Astrocyte of the cerebellum (primary cell): ENCODE data around the gene TMEM132D.

ENCODE experiments used
- DNase-seq: peaks from one replicate; pipeline ENCODE4 v3.0.0-alpha.2; 2011; ENCODE audit warnings: low read depth
- H3K4me3 ChIP-seq: 2 replicates; pipeline ENCODE4 v1.5.1; 2011; ENCODE audit warnings: mild to moderate bottlenecking, low read depth, low read length, moderate library complexity
- in situ Hi-C: cut with HindIII; loops from 2 replicates; pipeline ENCODE4 v1.10.0; 2017; ENCODE audit warnings: low sequenced_read_pairs
- TF ChIP-seq, protein P1 (sequence below): IDR thresholded peaks from 2 replicates; pipeline ENCODE4 v1.5.1; 2012; ENCODE audit warnings: low read length, low read depth, moderate library complexity, mild to moderate bottlenecking; ENCODE audit errors: missing control alignments

Gene TMEM132D

DNA sequence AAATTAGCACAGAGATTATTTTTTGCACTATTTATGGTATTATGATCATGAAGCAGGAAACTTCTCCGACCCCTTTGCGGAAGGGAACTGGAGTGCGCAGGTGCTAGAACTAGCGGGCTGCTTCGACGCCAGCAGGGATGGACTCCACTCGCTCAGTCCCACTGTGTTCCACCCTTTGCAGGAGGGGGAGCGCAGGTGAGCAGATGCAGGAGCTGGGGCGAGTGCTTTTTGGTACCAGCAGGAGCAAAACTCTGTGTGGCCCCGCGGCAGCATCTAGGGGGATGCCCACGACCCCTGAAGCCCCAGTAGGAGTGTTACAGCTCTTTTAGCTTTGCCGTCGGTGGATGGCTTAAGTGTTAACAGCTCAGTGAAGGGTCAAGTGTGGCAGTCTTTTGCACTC, 113.9 kb downstream of the TMEM132D start:
- DNase-seq: no peak
- TF ChIP-seq, protein P1, sequence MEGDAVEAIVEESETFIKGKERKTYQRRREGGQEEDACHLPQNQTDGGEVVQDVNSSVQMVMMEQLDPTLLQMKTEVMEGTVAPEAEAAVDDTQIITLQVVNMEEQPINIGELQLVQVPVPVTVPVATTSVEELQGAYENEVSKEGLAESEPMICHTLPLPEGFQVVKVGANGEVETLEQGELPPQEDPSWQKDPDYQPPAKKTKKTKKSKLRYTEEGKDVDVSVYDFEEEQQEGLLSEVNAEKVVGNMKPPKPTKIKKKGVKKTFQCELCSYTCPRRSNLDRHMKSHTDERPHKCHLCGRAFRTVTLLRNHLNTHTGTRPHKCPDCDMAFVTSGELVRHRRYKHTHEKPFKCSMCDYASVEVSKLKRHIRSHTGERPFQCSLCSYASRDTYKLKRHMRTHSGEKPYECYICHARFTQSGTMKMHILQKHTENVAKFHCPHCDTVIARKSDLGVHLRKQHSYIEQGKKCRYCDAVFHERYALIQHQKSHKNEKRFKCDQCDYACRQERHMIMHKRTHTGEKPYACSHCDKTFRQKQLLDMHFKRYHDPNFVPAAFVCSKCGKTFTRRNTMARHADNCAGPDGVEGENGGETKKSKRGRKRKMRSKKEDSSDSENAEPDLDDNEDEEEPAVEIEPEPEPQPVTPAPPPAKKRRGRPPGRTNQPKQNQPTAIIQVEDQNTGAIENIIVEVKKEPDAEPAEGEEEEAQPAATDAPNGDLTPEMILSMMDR: no peak
- H3K4me3 ChIP-seq: no peak overlapping the region
- in situ Hi-C loops: loop anchor here (5.0 kb wide), 1 partner anchor 87 kb away; no protein-coding TSS in a partner anchor

DNA sequence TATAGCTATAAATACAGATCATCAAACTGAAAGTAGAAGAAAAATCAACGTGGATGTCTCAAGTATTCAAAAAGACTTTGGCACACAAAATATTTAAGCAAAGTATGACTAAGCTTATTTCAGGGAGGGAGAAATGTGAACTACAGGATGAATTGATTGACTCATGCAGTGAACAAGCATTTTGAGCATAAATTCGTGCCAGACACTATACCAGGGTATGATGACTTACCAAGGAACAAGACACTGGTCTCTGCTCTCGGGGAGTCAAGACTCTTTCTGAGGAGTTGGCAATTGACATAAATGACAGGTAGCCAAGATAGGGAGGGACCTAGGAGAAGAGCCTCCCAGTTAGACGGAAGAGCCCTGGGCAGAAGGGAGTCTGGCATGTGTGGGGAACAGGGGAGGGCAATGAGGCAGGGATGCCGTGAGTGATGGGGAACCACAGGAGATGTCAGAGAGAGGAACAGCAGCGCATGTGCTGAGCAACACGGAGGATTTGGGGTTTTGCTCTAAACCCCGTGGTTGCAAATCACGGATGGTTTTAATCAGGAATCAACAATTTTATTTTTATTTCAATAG, 115.2 kb downstream of the TMEM132D start:
- peak; percentile 23 for DNase-seq
- no peak overlapping the region for H3K4me3 ChIP-seq
- in situ Hi-C loops: loop anchor here (5.0 kb wide), 1 partner anchor 89 kb away; no protein-coding TSS in a partner anchor

DNA sequence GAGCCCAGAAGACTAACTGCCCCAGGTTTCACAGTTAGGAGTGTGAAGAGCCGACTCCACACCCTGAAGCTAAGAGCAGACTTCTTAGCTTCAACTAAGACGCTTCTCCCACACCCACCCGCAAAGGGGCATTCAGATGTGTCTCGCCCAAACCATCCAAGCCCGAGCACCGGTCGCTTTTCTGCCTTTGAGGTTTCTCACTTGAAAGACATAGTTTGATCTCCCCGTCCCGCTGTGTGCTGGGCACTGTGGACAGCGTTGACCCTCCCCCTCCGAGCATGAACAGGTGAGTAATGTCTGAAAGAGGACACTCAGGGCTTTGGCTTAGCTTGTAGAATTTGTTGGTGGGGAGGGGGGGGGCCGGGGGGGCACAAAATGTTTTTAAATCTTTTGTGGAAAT, 123.8 kb downstream of the TMEM132D start:
- TF ChIP-seq, protein P1: no peak
- H3K4me3 ChIP-seq: no peak overlapping the region
- no peak for DNase-seq
- in situ Hi-C loops: loop anchor here (10.0 kb wide), 1 partner anchor 55 kb away; no protein-coding TSS in a partner anchor

More for the DNA sequence above, 115.2 kb downstream of the TMEM132D start:
- TF ChIP-seq, protein P1: no peak

DNA sequence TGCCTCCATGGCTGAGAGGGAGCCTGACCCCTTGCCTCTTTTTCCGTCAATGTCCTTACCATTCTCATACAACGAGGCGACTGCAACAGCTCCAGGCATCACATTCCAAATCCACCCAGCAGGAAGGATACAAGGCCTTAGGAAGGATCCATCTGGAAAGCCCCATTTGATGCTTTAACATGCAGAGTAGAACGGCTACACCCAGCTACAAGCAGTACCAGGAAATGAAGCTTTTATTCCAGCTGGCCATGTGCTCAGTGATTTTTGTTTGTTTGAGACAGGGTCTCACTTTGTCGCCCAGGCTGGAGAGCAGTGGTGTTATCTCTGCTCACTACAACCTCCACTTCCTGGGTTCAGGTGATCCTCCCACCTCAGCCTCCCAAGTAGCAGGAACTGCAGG, 124.8 kb downstream of the TMEM132D start:
- no peak overlapping the region for H3K4me3 ChIP-seq
- in situ Hi-C loops: loop anchor here (10.0 kb wide), 1 partner anchor 56 kb away; no protein-coding TSS in a partner anchor
- TF ChIP-seq, protein P1: no peak
- no peak for DNase-seq

DNA sequence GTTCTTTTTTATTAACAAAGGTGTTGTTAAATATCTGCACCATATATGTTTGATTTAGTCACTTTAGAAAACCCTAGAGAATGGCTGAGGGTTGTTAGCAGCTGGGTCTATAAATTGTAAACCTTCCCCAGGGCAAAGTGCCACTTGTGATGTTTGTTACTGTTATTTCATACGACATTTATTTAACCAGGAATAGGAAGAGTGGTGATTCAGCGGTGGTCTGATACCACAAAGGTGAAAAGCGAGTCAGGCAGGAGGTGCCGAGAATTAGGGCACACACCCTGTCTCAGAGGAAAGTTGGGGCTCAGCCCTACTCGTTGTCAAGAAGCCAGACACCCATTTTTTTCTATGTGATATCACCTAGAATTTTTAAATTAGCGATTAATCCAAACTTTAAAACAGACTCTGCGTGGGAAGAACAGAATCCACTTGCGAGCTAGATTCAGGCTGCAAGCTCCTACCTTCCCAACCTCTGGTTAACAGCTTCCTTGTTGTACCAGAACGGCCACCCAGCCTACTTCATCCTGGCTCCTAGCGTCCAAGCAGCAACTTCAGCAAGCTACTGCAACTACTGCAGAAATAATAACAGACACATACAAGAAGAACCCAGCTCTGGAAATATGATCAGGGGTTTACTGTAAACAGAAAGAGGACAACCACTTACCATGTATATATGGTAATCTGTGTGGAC, 126.7 kb downstream of the TMEM132D start:
- H3K4me3 ChIP-seq: no peak overlapping the region
- TF ChIP-seq, protein P1: no peak
- no peak for DNase-seq
- in situ Hi-C loops: loop anchor here (10.0 kb wide), 1 partner anchor 58 kb away; no protein-coding TSS in a partner anchor

DNA sequence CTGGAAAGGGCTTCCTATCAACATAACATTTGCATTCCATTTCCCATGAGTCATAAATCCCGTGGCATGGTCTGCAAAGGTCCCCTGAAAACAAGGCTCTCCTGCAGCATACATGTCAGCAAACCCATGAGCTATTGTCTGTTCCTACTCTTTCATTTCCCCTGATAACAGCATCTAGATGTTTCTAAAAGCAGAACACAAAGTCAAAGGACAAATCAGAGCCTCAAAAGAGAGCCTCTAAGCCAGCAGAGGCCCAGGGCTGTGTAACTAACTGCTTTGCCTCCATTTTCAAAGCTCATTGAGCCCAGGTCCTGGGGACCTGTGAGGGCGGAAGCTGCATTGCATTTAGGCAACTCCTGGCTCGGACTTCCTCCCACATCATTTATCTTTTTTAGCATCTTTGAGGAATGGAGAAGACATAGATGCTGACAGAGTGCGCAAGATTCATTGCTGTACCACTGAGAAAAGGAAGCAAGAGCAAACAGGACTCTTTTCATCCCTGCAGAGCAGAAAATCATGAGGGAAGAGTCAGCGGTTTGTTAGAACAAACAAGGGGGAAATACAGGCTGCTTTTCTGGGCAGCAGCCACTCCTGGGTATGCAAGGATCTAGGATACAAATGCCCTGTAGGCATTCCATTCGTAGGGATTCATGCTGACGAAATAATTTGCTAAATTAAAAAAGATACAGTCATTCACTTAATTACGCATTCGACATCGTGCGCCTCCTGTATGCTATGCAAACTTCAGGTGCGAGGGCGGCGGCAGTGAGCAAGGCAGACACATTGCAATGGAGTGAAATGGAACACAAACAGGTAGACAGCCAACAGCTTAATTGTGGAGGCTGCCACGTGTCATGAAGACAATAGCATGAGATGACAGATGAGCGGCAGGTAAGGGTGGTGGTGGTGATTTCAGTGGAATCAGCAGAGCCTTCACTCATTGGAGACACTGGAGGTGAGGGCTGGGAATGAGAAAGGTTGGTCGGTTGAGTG, 131.0 kb downstream of the TMEM132D start:
- in situ Hi-C loops: loop anchor here (10.0 kb wide), 1 partner anchor 62 kb away; no protein-coding TSS in a partner anchor
- DNase-seq: peak; percentile 79
- TF ChIP-seq, protein P1: peak; percentile 10
- no peak overlapping the region for H3K4me3 ChIP-seq
